ENCODE measurements around the gene CCDC149.

CCDC149 gene

DNA sequence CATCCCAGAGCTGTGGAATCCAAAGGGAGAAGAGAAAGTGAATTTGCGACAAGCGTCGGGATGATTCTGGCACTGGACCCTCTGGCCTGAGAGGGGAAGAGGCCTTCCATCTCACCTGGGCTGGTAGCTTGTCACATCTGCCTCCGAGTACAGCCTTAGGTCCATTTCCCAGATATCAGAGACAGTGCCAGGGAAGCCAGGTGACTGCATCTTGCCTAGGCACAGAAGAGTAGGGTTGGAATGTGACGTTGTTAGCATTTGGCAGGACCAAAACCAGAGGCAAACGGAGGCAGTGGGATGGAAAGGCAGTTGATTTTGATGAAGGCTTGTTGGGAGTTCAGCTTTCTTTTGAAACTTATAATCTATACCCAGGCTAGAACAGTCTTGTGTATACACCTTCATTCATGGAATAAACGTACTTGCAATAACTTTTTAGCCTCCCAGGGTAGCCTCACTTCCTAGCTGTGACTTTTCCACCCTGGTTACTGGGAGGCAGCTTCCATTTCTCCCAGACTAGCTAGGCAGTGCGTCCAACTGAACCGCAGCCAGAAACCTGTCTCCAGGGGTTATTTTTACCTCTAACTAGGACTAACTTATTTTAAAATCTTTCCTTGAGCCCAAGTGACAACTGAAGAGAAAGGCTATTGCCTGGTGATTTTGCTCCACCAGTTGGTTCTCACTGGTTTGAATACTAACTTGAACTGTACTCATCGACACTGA lies 111.5 kb downstream of the CCDC149 start:
- intact Hi-C loops (cut with DNase I; ENCODE audit: low total_unique reads) = no loop called here
- Histone ChIP-seq H3K9me3 (no peaks in the 10 kb centered on the region), H3K36me3 (no peaks in the 10 kb centered on the region), H3K27ac (peak overlapping the region; percentile 13 to 51), H3K4me1 (peaks cover 0 to 52% (median 34%) of the 10 kb centered on the region in 4 donors), H3K27me3 (no peaks in the 10 kb centered on the region), H3K4me3 (no peak overlapping the region)
- no peak for DNase-seq
- TF ChIP-seq, protein P1, sequence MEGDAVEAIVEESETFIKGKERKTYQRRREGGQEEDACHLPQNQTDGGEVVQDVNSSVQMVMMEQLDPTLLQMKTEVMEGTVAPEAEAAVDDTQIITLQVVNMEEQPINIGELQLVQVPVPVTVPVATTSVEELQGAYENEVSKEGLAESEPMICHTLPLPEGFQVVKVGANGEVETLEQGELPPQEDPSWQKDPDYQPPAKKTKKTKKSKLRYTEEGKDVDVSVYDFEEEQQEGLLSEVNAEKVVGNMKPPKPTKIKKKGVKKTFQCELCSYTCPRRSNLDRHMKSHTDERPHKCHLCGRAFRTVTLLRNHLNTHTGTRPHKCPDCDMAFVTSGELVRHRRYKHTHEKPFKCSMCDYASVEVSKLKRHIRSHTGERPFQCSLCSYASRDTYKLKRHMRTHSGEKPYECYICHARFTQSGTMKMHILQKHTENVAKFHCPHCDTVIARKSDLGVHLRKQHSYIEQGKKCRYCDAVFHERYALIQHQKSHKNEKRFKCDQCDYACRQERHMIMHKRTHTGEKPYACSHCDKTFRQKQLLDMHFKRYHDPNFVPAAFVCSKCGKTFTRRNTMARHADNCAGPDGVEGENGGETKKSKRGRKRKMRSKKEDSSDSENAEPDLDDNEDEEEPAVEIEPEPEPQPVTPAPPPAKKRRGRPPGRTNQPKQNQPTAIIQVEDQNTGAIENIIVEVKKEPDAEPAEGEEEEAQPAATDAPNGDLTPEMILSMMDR (IDR thresholded peaks at IDR 0.05) = no peak

DNA sequence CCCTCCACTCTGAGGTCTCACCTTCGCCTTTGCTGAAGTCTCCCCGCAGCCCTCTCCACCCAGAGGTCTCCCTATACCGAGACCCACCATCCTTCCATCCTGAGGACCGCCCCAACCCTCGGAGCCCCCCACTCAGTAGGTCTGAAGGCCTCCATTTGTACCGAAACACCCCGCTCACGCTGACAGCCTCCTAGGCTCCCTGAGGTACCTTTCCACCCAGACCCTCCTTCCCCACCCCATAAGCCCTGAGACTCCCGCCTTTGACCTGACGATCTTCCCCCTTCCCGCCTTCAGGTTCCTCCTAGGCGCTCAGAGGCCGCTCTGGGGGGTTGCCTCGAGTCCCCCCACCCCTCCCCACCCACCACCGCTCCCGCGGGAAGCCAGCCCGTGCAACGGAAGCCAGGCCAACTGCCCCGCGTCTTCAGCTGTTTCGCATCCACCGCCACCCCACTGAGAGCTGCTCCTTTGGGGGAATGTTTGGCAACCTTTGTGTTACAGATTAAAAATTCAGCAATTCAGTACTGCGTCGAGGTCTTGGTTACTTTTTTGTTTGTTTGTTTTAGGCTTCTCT lies 112.4 kb downstream of the CCDC149 start:
- intact Hi-C loops (cut with DNase I; ENCODE audit: low total_unique reads) = no loop called here
- H3K4me1 ChIP-seq = peaks cover 0 to 56% (median 34%) of the 10 kb centered on the region in 4 donors
- peak overlapping the region; percentile 13 to 51 for H3K27ac ChIP-seq
- H3K27me3 ChIP-seq = no peaks in the 10 kb centered on the region
- no peaks in the 10 kb centered on the region for H3K9me3 ChIP-seq
- DNase-seq = no peak
- peak overlapping the region; percentile 1 to 8 for H3K4me3 ChIP-seq
- no peaks in the 10 kb centered on the region for H3K36me3 ChIP-seq
- TF ChIP-seq, protein P1 (IDR thresholded peaks at IDR 0.05) = no peak

DNA sequence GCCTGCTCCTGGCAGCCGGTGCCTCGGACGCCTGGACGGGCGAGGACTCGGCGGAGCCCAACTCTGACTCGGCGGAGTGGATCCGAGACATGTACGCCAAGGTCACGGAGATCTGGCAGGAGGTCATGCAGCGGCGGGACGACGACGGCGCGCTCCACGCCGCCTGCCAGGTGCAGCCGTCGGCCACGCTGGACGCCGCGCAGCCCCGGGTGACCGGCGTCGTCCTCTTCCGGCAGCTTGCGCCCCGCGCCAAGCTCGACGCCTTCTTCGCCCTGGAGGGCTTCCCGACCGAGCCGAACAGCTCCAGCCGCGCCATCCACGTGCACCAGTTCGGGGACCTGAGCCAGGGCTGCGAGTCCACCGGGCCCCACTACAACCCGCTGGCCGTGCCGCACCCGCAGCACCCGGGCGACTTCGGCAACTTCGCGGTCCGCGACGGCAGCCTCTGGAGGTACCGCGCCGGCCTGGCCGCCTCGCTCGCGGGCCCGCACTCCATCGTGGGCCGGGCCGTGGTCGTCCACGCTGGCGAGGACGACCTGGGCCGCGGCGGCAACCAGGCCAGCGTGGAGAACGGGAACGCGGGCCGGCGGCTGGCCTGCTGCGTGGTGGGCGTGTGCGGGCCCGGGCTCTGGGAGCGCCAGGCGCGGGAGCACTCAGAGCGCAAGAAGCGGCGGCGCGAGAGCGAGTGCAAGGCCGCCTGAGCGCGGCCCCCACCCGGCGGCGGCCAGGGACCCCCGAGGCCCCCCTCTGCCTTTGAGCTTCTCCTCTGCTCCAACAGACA lies 113.1 kb downstream of the CCDC149 start:
- intact Hi-C loops (cut with DNase I; ENCODE audit: low total_unique reads) = loop anchor here (5.0 to 10.0 kb wide), 4 partner anchors 53 to 365 kb away; partner anchors contain the start of genes DHX15 and SEPSECS
- no peak overlapping the region for H3K27ac ChIP-seq
- DNase-seq = no peak
- H3K9me3 ChIP-seq = no peaks in the 10 kb centered on the region
- TF ChIP-seq, protein P1 (IDR thresholded peaks at IDR 0.05) = no peak
- H3K4me3 ChIP-seq = peak overlapping the region in 1 of 2 donors; percentile 8
- H3K36me3 ChIP-seq = no peaks in the 10 kb centered on the region
- no peaks in the 10 kb centered on the region for H3K27me3 ChIP-seq
- peaks cover 0 to 59% (median 36%) of the 10 kb centered on the region in 4 donors for H3K4me1 ChIP-seq

DNA sequence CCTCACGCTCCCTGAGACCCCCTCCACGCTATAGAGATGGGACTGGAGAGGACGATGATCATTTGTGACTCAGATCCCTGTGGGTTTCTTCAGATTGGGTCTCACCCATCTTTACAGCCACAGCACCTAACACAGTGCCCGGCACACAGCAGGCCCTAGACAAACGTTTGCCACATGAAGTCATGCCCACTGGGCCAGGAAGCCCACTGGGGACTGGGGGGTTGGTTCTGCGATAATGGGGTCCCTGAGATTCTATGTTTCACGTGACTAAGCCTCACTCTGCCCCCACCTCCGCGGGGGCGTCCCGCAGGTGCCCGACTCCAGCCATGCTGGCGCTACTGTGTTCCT lies 113.7 kb downstream of the CCDC149 start:
- Histone ChIP-seq H3K4me3 (no peak overlapping the region), H3K27ac (no peak overlapping the region), H3K36me3 (no peaks in the 10 kb centered on the region), H3K4me1 (peaks cover 0 to 65% (median 36%) of the 10 kb centered on the region in 4 donors), H3K27me3 (no peaks in the 10 kb centered on the region), H3K9me3 (no peaks in the 10 kb centered on the region)
- no peak for DNase-seq
- intact Hi-C loops (cut with DNase I; ENCODE audit: low total_unique reads) = loop anchor here (5.0 to 10.0 kb wide), 4 partner anchors 53 to 366 kb away; partner anchors contain the start of genes DHX15 and SEPSECS
- TF ChIP-seq, protein P1 (IDR thresholded peaks at IDR 0.05) = no peak

DNA sequence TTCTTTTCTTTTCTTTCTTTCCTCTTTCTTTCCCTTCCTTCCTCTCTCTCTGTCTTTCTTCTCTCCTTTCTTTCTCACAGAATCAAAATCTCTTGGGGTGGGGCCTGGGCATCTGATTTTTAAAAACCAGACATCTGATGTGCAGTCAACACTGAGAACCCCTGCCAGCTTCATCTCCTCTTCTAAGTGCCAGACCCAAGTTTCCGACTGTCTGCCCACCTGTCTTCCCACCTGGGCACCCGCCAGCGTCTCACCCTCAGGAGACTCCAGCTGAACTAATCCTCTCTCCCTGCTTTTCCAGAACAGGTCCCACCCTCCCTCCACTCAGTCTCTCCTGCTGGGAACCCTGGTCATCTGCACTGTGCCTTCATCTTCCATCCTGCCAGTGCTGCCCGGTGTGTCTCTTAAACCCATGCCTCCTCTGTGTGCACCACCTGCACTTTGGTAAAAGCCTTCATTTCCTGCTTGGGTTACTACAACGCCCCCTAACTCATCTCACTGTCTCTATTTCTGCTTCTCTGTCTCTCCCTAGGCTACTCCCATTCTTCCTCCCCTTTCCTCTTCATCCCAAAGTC lies 114.7 kb downstream of the CCDC149 start:
- H3K4me1 ChIP-seq = peaks cover 0 to 73% (median 39%) of the 10 kb centered on the region in 4 donors
- intact Hi-C loops (cut with DNase I; ENCODE audit: low total_unique reads) = loop anchor here (5.0 to 10.0 kb wide), 4 partner anchors 54 to 367 kb away; partner anchors contain the start of genes DHX15 and SEPSECS
- DNase-seq = no peak

More for the DNA sequence above, 114.7 kb downstream of the CCDC149 start:
- Histone ChIP-seq H3K4me3 (no peak overlapping the region), H3K36me3 (no peaks in the 10 kb centered on the region), H3K27ac (no peak overlapping the region), H3K27me3 (no peaks in the 10 kb centered on the region), H3K9me3 (no peaks in the 10 kb centered on the region)
- TF ChIP-seq, protein P1 (IDR thresholded peaks at IDR 0.05) = no peak
